Neuronal stem cell (in vitro differentiated cells): Measurements from ENCODE around the gene GUCA1A.
A peak's percentile ranks its signal among the peaks of the same experiment; 100 is the strongest.

Experiments
- DNase-seq: peaks from one replicate; pipeline ENCODE4 v3.0.0-alpha.2; 2013; ENCODE audit warnings: low spot score
- H2AFZ ChIP-seq: one replicate; pipeline ENCODE4 v1.6.1; 2013; ENCODE audit warnings: mild to moderate bottlenecking, low read length, inconsistent platforms
- H2AK5ac ChIP-seq: 2 replicates; pipeline ENCODE4 v1.6.1; 2013; ENCODE audit warnings: low read depth, mild to moderate bottlenecking, inconsistent platforms, low read length, moderate library complexity, mixed read lengths
- H2BK120ac ChIP-seq: 2 replicates; pipeline ENCODE4 v1.6.1; 2013; ENCODE audit warnings: low read depth, mild to moderate bottlenecking, inconsistent platforms, low read length, moderate library complexity, mixed read lengths
- H2BK12ac ChIP-seq: one replicate; pipeline ENCODE4 v1.6.1; 2013; ENCODE audit warnings: low read length, inconsistent platforms
- H2BK15ac ChIP-seq: 2 replicates; pipeline ENCODE4 v1.6.1; 2013; ENCODE audit warnings: mild to moderate bottlenecking, low read length, inconsistent platforms, mixed read lengths
- H2BK5ac ChIP-seq: one replicate; pipeline ENCODE4 v1.6.1; 2013; ENCODE audit warnings: inconsistent platforms, mild to moderate bottlenecking, low read length, moderate library complexity
- H3K14ac ChIP-seq: one replicate; pipeline ENCODE4 v1.6.1; 2013; ENCODE audit warnings: low read length, inconsistent platforms
- H3K18ac ChIP-seq: 2 replicates; pipeline ENCODE4 v1.6.1; 2013; ENCODE audit warnings: low read length, inconsistent platforms
- H3K23ac ChIP-seq: 2 replicates; pipeline ENCODE4 v1.6.1; 2013; ENCODE audit warnings: low read depth, mild to moderate bottlenecking, mixed read lengths, low read length, inconsistent platforms; ENCODE audit not compliant: poor library complexity
- H3K27ac ChIP-seq: replicated peaks from 3 replicates; pipeline ENCODE4 v1.5.1; 2013; ENCODE audit warnings: low read length, inconsistent platforms
- H3K27me3 ChIP-seq, 3 experiments: 2 replicates each; pipeline ENCODE4 v1.6.1; 2013; ENCODE audit warnings: low read length in 3 of 3, mild to moderate bottlenecking in 2 of 3, inconsistent platforms in 1 of 3, low read depth in 1 of 3, mixed read lengths in 1 of 3, moderate library complexity in 1 of 3; ENCODE audit not compliant: control insufficient read depth in 3 of 3, insufficient read depth in 3 of 3
- H3K36me3 ChIP-seq, 2 donors: replicated peaks in 1 of 2; 2 replicates each; pipeline ENCODE4 v1.6.1; 2013; ENCODE audit warnings: low read length in 2 of 2; ENCODE audit not compliant: control insufficient read depth in 2 of 2, insufficient read depth in 2 of 2
- H3K4ac ChIP-seq: 2 replicates; pipeline ENCODE4 v1.6.1; 2013; ENCODE audit warnings: inconsistent platforms, mild to moderate bottlenecking, low read length, moderate library complexity
- H3K4me1 ChIP-seq, 2 donors: 1 replicate in 1 of 2; 2 replicates in 1 of 2; pipeline ENCODE4 v1.6.1; 2013; ENCODE audit warnings: low read length in 2 of 2, low read depth in 1 of 2; ENCODE audit not compliant: control insufficient read depth in 2 of 2, insufficient read depth in 1 of 2
- H3K4me2 ChIP-seq: one replicate; pipeline ENCODE4 v1.6.1; 2013; ENCODE audit warnings: mild to moderate bottlenecking, low read length, inconsistent platforms; ENCODE audit not compliant: insufficient read depth, poor library complexity, severe bottlenecking
- H3K4me3 ChIP-seq, 2 donors: 2 replicates each; pipeline ENCODE4 v1.5.1; 2013; ENCODE audit warnings: low read length in 2 of 2, mild to moderate bottlenecking in 2 of 2, inconsistent platforms in 1 of 2, moderate library complexity in 1 of 2
- H3K79me1 ChIP-seq: one replicate; pipeline ENCODE4 v1.6.1; 2013; ENCODE audit warnings: low read depth, mild to moderate bottlenecking, inconsistent platforms, low read length, moderate library complexity
- H3K9ac ChIP-seq: one replicate; pipeline ENCODE4 v1.6.1; 2013; ENCODE audit warnings: mild to moderate bottlenecking, low read depth, low read length, inconsistent platforms; ENCODE audit not compliant: poor library complexity
- H3K9me3 ChIP-seq, 2 donors: replicated peaks in 1 of 2; 2 replicates each; pipeline versions ENCODE3 to v1.6.1; 2013; ENCODE audit warnings: low read length in 2 of 2, mild to moderate bottlenecking in 2 of 2, inconsistent platforms in 1 of 2, low read depth in 1 of 2, mixed read lengths in 1 of 2, moderate library complexity in 1 of 2; ENCODE audit not compliant: control insufficient read depth in 2 of 2, insufficient read depth in 1 of 2
- H4K8ac ChIP-seq: one replicate; pipeline ENCODE4 v1.6.1; 2013; ENCODE audit warnings: low read depth, mild to moderate bottlenecking, inconsistent platforms, low read length, moderate library complexity
- H4K91ac ChIP-seq: one replicate; pipeline ENCODE4 v1.6.1; 2013; ENCODE audit warnings: low read length, low read depth, mild to moderate bottlenecking, inconsistent platforms; ENCODE audit not compliant: poor library complexity
- WGBS, 2 donors: extraction: QIAGEN DNeasy Blood & Tissue Kit; methylation state at CpG; one replicate each; pipeline ENCODE4 v1.1.7; 2013; ENCODE audit warnings: missing lambda C conversion rate in 2 of 2, mixed read lengths in 1 of 2; ENCODE audit not compliant: insufficient read length in 2 of 2, insufficient replicate concordance in 1 of 2; ENCODE audit errors: extremely low coverage in 2 of 2; 5-methylcytosine and 5-hydroxymethylcytosine counted together

GUCA1A gene

DNA sequence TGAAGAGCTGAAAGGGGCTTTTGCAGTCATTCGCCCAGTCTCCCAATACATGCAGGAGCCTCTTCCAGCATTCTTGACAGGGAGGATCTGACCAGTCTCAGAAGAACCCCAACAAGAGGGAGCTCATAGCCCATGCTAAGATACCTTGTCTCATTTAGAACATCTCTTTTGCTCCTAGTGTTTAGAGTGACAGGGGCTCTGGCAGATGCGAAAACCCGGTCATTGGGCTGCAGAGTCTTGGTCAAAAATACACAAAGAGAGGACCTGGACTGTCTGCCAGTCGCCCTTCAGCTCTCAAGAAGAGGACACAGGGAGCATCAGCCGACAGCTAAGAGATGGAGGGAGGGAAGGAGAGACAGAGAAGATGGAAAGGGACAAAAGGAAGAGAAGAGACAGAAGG, 20.9 kb downstream of the GUCA1A start:
- Histone ChIP-seq H4K91ac (no peak overlapping the region), H4K8ac (no peak overlapping the region), H3K18ac (no peak overlapping the region), H3K9me3 (no peaks in the 10 kb centered on the region), H3K36me3 (no peaks in the 10 kb centered on the region), H3K4me2 (no peak overlapping the region), H3K9ac (no peak overlapping the region), H2BK5ac (no peak overlapping the region), H3K4me1 (peaks cover 0 to 2% of the 10 kb centered on the region in 2 donors), H3K14ac (no peak overlapping the region), H2AFZ (no peak overlapping the region), H2BK15ac (no peak overlapping the region), H2AK5ac (no peak overlapping the region), H3K23ac (no peak overlapping the region), H2BK12ac (no peak overlapping the region), H2BK120ac (no peak overlapping the region), H3K4ac (no peak overlapping the region), H3K27me3 (no peaks in the 10 kb centered on the region), H3K4me3 (no peak overlapping the region), H3K27ac (no peak overlapping the region), H3K79me1 (no peaks in the 10 kb centered on the region)
- no peak for DNase-seq
- WGBS, 2 donors: no CpG with 5 or more reads among the region's 5 CpGs

DNA sequence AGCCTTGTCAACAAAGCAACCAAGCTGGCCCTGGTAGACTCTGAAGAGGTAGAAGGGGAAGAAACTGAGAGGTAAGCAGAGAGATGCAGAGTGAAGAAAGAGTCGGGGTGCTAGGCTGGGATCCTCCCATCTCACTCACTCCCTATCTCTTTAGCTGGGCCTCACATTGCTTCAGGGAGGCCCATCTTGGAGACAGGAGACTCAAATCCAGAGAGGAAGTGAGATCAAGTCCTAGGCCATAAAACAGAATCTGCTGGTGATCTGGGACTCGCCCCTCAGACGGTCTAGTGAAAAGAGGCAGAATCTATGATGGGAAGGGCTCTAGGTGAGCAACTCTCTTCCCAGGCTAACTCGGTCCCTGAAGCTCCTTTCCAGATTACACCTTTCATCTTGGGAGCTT, 22.3 kb downstream of the GUCA1A start:
- H4K8ac ChIP-seq: no peak overlapping the region
- no peak for DNase-seq
- H2BK120ac ChIP-seq: no peak overlapping the region
- no peak overlapping the region for H3K4me3 ChIP-seq
- no CpG with 5 or more reads among the region's 4 CpGs for WGBS, 2 donors
- H4K91ac ChIP-seq: no peak overlapping the region
- no peak overlapping the region for H2BK15ac ChIP-seq
- no peak overlapping the region for H3K4me2 ChIP-seq
- H3K18ac ChIP-seq: no peak overlapping the region
- H3K9me3 ChIP-seq: no peaks in the 10 kb centered on the region
- H2AK5ac ChIP-seq: no peak overlapping the region
- H3K36me3 ChIP-seq: no peaks in the 10 kb centered on the region
- H3K79me1 ChIP-seq: no peaks in the 10 kb centered on the region
- H3K9ac ChIP-seq: no peak overlapping the region
- no peak overlapping the region for H2BK5ac ChIP-seq
- H3K23ac ChIP-seq: no peak overlapping the region
- no peak overlapping the region for H3K27ac ChIP-seq
- no peak overlapping the region for H2AFZ ChIP-seq
- H3K4ac ChIP-seq: no peak overlapping the region
- no peak overlapping the region for H3K14ac ChIP-seq
- no peaks in the 10 kb centered on the region for H3K27me3 ChIP-seq
- H2BK12ac ChIP-seq: no peak overlapping the region
- H3K4me1 ChIP-seq: peaks cover 0 to 2% of the 10 kb centered on the region in 2 donors

DNA sequence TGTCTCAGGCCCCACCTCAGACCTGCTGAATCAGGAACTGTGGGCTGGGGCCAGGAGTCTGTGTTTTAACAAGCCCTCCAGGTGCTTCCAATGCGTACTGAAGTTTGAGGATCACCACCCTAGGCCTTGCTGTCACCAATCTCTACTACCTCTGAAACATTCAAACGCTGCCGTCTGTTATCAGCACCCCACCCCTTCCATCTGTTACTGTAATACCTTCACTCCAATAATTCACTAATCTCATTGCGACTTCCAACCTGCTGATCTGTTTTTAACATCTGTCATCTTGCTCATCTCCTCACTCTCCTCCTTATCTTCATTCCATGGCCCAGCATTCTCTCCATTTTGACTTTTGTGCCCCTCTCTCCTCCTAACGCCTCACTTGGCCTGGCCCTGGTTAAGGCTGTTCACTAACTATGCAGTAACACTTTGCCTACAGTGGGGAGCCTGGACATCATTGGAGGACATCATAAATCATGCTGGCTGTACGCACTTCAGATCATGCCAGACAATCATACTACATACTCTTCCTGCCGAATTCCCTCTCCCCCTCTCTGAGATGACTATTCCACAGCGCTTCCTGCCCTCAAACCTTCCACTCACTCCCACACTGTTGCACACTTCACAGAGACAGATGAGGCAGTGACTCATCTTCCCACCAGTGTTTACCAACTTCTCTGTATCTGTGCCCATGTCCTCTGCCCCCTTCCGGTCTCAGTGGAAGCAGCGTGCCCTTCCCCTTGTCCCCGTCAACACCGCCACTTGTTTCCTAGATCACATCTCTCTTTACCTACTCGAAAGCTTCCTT, 24.6 kb downstream of the GUCA1A start:
- Histone ChIP-seq H3K14ac (peak overlapping the region; percentile 3), H4K91ac (no peak overlapping the region), H3K4me3 (no peak overlapping the region), H3K27ac (no peak overlapping the region), H3K4me1 (peaks cover 0 to 2% of the 10 kb centered on the region in 2 donors), H2AK5ac (no peak overlapping the region), H3K9me3 (no peaks in the 10 kb centered on the region), H3K9ac (no peak overlapping the region), H2BK120ac (no peak overlapping the region), H3K79me1 (no peaks in the 10 kb centered on the region), H3K4me2 (no peak overlapping the region), H3K4ac (no peak overlapping the region), H3K36me3 (peaks cover 2 to 3% of the 10 kb centered on the region in 2 donors), H2BK15ac (no peak overlapping the region), H2BK12ac (no peak overlapping the region), H3K27me3 (no peaks in the 10 kb centered on the region), H2AFZ (no peak overlapping the region), H2BK5ac (no peak overlapping the region), H3K23ac (peak overlapping the region; percentile 32), H4K8ac (no peak overlapping the region), H3K18ac (no peak overlapping the region)
- DNase-seq: no peak
- no CpG with 5 or more reads among the region's 13 CpGs for WGBS, 2 donors

DNA sequence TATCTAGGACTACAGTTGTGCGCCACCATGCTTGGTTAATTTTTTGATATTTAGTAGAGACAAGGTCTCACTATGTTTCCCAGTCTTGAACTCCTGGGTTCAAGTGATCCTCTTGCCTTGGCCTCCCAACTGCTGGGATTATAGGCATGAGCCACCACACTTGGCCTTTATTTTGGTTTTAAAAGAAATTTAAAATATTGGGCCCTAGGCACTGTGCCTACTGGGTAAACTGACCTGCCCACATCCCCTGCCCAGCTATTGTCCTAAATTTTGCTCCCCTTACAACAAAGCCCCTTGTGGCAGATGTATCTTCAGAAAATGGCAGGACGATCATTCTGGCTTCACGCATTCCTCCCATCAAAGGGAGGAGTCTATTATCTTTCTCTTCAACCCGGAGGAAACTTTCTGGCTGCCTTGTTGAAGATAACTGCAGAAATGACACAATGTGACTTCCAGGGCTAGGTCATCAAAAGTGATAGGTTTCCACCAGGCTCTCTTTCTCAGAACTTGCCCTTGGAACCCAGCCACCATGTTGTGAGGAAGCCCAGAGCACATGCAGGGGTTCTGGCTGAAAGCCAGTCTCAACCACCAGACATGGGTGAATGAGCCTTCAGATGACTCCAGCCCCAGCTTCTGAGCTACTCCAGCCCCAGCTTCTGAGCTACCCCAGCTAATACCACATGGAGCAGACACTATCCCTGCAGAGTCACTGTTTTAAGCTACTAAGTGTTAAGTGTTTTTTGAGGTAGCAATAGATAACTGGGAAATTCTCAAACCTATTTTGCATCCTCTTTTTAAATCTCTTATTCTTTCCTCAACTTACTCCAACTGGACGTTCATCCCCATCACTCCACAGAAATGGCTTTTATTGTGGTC, 26.2 kb downstream of the GUCA1A start:
- no peak overlapping the region for H3K27ac ChIP-seq

More for the DNA sequence above, 26.2 kb downstream of the GUCA1A start:
- H3K4ac ChIP-seq: no peak overlapping the region
- H3K9ac ChIP-seq: no peak overlapping the region
- H2AK5ac ChIP-seq: no peak overlapping the region
- H2BK120ac ChIP-seq: no peak overlapping the region
- H2BK15ac ChIP-seq: no peak overlapping the region
- no peak overlapping the region for H3K4me2 ChIP-seq
- no CpG with 5 or more reads among the region's 5 CpGs for WGBS, 2 donors
- H3K9me3 ChIP-seq: no peaks in the 10 kb centered on the region
- no peak for DNase-seq
- H3K36me3 ChIP-seq: peaks cover 2 to 13% of the 10 kb centered on the region in 2 donors
- H2BK12ac ChIP-seq: no peak overlapping the region
- H3K18ac ChIP-seq: no peak overlapping the region
- no peaks in the 10 kb centered on the region for H3K79me1 ChIP-seq
- H3K27me3 ChIP-seq: no peaks in the 10 kb centered on the region
- H2BK5ac ChIP-seq: no peak overlapping the region
- no peak overlapping the region for H2AFZ ChIP-seq
- H3K14ac ChIP-seq: no peak overlapping the region
- no peak overlapping the region for H4K91ac ChIP-seq
- no peak overlapping the region for H3K4me3 ChIP-seq
- H3K4me1 ChIP-seq: no peaks in the 10 kb centered on the region
- H4K8ac ChIP-seq: no peak overlapping the region
- no peak overlapping the region for H3K23ac ChIP-seq
